Measurements from ENCODE around the gene C14orf180. TPM values are rescaled to one million over a fixed set of nuclear protein-coding genes. Genes with fewer than 3 reads are reported as not detected.

The C14orf180 gene
- total and polyA plus RNA-seq, 12 donors, result 0.26 to 17.8 (median 5.6) TPM

DNA sequence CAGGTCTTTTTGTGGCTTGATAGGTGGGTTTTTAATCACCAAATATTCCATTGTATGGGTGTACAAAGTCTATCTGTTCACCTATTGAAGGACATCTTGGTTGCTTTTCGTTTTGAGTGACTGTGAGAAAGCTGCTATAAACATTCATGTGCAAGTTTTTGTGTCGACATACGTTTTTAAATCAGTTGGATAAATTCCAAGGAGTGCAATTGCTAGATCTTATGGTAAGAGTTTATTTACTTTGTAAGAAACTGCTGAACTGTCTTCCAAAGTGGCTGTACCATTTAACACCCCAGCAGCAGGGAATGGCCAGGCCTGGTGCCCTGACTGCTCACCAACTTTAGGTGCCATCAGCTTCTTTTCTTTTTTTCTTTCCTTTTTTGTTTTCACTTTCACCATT is 45.5 kb upstream of the C14orf180 start:
- intact Hi-C loops (cut with DNase I), result no loop called here
- no peaks in the 10 kb centered on the region for H3K36me3 ChIP-seq (replicated peaks in 1 of 2)
- TF ChIP-seq, protein P1, sequence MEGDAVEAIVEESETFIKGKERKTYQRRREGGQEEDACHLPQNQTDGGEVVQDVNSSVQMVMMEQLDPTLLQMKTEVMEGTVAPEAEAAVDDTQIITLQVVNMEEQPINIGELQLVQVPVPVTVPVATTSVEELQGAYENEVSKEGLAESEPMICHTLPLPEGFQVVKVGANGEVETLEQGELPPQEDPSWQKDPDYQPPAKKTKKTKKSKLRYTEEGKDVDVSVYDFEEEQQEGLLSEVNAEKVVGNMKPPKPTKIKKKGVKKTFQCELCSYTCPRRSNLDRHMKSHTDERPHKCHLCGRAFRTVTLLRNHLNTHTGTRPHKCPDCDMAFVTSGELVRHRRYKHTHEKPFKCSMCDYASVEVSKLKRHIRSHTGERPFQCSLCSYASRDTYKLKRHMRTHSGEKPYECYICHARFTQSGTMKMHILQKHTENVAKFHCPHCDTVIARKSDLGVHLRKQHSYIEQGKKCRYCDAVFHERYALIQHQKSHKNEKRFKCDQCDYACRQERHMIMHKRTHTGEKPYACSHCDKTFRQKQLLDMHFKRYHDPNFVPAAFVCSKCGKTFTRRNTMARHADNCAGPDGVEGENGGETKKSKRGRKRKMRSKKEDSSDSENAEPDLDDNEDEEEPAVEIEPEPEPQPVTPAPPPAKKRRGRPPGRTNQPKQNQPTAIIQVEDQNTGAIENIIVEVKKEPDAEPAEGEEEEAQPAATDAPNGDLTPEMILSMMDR (IDR thresholded peaks at IDR 0.05), result no peak
- no peak for TF ChIP-seq POLR2A (IDR thresholded peaks at IDR 0.05)
- no peaks in the 10 kb centered on the region for H3K9me3 ChIP-seq (replicated peaks in 1 of 3)
- H3K27me3 ChIP-seq, result no peaks in the 10 kb centered on the region
- 44 to 63% (median 52%) methylated on average over 3 of the region's 3 CpGs for WGBS, 4 donors
- H3K27ac ChIP-seq, result no peak overlapping the region
- H3K4me3 ChIP-seq, result no peak overlapping the region
- no peak for DNase-seq
- no peaks in the 10 kb centered on the region for H3K4me1 ChIP-seq (replicated peaks in 1 of 2)

DNA sequence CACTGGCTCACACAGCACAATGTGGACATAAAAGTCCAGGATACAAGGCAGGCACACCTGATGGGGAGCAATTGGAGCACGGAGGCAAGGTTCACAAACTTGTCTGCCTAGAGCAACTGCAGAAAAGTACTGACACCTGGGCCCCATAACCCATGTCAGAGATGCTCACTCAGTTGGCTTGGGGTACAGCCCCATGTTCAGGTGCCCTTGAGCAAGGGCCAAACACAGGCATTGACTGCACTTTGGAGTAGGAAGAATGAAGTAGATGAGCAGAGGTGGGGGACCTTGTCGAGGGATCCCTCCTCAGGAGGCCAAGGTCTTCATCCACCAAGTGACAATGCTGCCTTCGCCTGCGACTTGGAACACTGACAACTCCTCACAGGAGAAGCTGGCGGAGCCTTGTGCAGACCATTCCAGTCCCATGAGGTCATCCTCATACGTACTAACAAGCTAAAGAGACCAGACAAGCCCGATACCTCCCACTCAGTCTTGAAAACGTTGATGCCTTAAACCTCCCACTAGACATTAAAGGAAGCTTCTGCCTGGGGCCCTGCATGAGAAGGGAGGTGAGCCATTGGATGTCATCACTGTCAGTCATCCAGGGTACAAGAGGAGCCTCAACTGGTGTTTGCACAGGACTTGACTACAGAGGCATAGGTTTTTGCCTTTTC is 42.5 kb upstream of the C14orf180 start:
- intact Hi-C loops (cut with DNase I), result no loop called here
- no peak overlapping the region for H3K4me3 ChIP-seq
- peaks cover 3% of the 10 kb centered on the region for H3K27me3 ChIP-seq
- H3K36me3 ChIP-seq (replicated peaks in 1 of 2), result no peaks in the 10 kb centered on the region
- DNase-seq, result peak in 2 of 7 donors; percentile 22
- no peaks in the 10 kb centered on the region for H3K4me1 ChIP-seq (replicated peaks in 1 of 2)
- H3K9me3 ChIP-seq (replicated peaks in 1 of 3), result no peaks in the 10 kb centered on the region
- TF ChIP-seq POLR2A (IDR thresholded peaks at IDR 0.05), result no peak
- TF ChIP-seq, protein P1 (IDR thresholded peaks at IDR 0.05), result no peak
- WGBS, 4 donors, result 19 to 42% (median 32%) methylated on average over 6 to 8 of the region's 8 CpGs
- no peak overlapping the region for H3K27ac ChIP-seq

DNA sequence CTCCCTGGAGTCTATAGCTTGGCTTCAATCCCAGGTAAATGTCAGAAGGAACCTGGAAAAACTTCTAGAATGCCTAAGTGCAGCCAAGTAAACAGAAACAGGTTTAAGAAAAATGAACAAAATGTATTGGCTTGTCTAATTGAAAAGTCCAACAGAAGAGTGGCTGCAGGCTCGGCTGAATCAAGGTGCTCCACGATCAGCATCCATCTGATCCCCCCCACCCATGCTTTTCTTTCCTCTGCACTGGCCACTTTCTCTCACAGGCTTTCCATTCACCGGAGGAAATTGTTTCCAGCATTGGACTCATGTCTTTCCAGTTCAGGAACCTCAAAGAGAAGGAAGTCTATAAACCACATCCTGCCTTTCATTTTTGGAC is 42.0 kb upstream of the C14orf180 start:
- 50 to 62% (median 59%) methylated on average over 3 of the region's 3 CpGs for WGBS, 4 donors
- TF ChIP-seq, protein P1 (IDR thresholded peaks at IDR 0.05), result no peak
- no peak for TF ChIP-seq POLR2A (IDR thresholded peaks at IDR 0.05)
- no peak overlapping the region for H3K27ac ChIP-seq
- no peak overlapping the region for H3K4me3 ChIP-seq
- H3K36me3 ChIP-seq (replicated peaks in 1 of 2), result no peaks in the 10 kb centered on the region
- intact Hi-C loops (cut with DNase I), result no loop called here
- H3K4me1 ChIP-seq (replicated peaks in 1 of 2), result no peaks in the 10 kb centered on the region
- H3K9me3 ChIP-seq (replicated peaks in 1 of 3), result no peaks in the 10 kb centered on the region
- H3K27me3 ChIP-seq, result peaks cover 4% of the 10 kb centered on the region
- no peak for DNase-seq

DNA sequence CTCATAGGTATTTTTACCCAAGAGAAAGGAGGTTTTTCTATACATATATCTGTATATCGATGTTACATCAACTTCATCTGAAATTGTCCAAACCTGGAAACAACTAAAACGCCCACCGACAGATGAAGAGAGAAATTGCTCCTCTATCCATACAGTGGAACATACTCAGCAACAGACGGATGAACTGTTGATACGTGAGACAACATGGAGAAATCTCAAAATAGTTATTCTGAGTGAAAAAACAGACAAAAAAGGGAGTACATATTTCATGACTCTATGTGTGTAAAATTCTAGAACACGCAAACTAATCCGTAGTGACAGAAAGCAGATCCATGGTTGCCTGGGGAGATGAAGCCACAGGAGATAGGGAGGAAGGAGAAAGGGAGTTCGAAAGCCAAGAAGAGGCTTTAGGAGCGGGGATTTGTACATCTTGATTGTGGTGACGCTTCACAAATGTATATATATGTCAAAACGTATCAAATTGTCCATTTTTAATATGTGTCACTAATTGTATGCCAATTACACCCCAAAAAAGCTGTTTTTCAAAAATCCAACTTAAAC is 37.6 kb upstream of the C14orf180 start:
- Histone ChIP-seq H3K9me3 (replicated peaks in 1 of 3) (no peaks in the 10 kb centered on the region), H3K27me3 (peaks cover 7% of the 10 kb centered on the region), H3K4me3 (no peak overlapping the region), H3K4me1 (replicated peaks in 1 of 2) (no peaks in the 10 kb centered on the region), H3K36me3 (replicated peaks in 1 of 2) (no peaks in the 10 kb centered on the region), H3K27ac (no peak overlapping the region)
- no peak for TF ChIP-seq POLR2A (IDR thresholded peaks at IDR 0.05)
- TF ChIP-seq, protein P1 (IDR thresholded peaks at IDR 0.05), result no peak
- DNase-seq, result no peak
- 74 to 79% (median 76%) methylated on average over 11 of the region's 11 CpGs for WGBS, 4 donors
- intact Hi-C loops (cut with DNase I), result no loop called here

Measured in adrenal gland (tissue), 12 donors.